ENCODE results near the gene EMC6.
"Not testable (repeated sequence)": the region's sequence is repeated elsewhere in the genome, so short reads cannot be mapped to it uniquely, and the experiment has no call there.

EMC6 gene

DNA sequence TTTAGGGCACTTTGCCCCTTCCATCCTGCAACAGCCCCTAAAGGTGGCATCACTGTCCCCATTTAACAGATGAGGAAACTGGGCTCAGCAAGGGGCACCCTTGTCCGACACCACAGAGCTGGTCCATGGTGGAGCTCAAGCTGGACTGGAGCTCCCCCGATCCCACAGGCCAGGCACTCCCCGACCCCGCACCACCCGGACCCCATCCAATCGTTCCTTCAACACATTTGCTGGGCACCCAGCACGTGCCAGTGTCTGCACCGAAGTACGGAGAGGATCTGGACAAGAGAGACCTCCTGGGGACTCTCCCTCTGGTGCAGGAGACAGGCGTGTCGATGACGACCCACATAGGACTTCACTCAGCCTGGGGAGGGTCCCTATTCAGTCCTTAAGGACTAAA lies 13.4 kb downstream of the EMC6 start:
- FAIRE-seq = no peak

DNA sequence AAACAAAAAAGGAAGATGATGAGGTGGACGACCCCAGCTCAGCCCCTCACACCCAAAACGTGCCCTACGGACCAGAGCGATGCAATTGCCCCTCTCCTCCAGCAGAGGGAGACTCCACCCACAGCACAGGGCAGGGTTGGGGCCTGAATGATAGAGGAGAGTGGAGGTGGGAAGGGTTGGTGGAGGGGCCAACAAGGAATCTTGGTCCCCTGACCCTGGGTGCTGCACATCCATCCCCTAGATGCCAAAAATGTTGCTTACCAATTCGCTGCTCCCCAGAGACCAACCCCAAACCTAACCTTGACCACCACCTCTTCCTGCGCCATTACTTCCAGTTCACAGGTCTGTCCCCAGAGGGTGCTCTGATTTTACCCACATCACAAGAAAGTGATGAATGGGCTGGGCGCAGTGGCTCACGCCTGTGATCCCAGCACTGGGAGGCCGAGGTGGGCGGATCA lies 14.5 kb downstream of the EMC6 start:
- FAIRE-seq = no peak

DNA sequence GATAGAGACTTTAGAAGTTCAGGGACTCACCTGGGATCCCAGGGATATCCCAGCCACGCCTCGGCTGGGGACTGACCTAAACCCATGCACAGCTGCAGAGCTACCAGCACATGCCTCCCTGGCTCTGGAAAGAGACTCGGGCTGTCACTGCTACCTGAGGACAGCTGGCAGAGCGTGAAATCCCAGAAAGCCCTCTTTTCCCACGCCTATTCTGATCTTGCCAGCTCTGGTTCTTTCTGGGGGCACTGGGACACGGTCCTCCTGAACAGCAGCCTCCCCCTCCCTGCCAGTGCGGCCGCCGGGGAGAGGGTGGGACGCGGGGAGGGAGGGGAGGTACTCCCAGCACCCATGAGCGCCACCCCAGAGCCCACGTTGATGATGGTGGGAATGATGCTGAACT lies 16.6 kb downstream of the EMC6 start:
- FAIRE-seq = no peak

DNA sequence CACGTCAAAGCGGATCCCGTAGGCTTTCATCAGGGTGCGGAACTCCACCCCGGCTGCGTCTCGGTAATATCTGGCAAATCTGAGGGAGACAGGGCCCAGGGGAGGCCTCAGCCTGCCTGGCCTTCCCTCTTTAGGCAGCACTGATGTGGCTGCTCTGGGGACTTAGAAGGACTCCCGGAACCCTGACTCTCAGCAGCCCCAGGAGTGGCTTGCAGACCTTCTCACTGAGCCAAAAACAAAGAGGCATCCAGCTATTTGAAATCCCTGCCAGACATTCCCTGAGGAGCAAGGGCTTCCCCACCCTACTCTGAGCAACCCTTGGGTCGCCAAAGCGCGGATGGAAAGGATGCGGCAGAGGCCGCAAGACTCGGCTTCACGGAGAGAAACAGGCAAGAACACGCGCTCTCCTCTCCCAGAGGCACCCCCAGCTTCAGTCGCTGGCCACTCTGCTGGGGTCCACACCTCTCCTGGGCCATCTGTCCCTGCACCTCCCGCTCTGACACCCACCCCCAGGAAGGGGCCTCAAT lies 19.5 kb downstream of the EMC6 start:
- no peak for FAIRE-seq

DNA sequence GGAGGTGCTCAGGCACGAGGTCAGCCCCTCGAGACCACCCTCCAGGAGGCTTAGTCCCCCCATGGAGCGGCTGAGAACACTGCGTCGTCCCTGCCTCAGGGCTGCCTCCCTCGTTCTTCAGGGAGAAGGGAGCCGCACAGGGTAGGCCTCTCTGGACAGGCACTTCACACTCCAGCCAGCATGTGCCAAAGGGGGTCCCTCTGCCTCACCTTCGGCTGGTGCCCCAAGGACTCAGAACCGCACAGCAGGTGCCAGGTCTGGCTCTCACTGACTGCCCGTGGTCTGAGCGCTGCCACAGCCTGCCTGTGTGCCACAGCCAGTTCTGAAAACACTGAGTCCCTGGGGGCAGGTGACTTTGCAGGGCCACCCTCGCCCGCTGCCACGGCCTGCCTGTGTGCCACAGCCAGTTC lies 20.2 kb downstream of the EMC6 start:
- no peak for FAIRE-seq

DNA sequence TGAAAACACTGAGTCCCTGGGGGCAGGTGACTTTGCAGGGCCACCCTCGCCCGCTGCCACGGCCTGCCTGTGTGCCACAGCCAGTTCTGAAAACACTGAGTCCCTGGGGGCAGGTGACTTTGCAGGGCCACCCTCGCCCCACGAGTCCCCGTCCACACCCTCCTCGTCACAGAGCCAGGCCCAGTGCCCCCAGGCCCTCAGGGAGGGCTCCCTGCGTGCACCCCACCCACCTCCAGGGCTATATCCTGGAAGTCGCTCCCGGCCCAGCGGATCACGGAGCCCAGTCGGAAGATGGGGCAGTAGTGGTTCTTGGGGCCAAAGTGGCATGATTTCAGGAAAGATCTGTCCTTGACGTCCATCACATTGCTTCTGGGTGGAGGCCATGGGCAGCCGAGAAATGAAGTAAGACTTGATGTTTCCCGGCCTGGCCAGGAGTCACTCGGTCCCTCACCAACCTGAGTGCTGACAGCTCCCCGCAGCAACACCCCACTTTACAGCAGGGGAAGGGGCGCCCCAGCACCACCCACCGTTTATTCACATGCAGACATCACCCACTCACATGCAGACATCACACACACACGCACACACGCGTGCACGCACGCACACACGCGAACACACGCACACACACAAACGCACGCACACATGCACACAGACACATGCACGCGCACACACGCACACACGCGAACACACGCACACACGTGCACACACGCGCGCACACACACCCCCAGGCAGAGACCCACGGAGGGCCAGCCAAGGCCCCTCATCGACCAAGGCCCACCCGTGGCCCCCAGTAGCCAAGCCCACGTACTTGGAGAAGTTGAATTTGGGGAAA lies 20.9 kb downstream of the EMC6 start:
- FAIRE-seq = no peak

DNA sequence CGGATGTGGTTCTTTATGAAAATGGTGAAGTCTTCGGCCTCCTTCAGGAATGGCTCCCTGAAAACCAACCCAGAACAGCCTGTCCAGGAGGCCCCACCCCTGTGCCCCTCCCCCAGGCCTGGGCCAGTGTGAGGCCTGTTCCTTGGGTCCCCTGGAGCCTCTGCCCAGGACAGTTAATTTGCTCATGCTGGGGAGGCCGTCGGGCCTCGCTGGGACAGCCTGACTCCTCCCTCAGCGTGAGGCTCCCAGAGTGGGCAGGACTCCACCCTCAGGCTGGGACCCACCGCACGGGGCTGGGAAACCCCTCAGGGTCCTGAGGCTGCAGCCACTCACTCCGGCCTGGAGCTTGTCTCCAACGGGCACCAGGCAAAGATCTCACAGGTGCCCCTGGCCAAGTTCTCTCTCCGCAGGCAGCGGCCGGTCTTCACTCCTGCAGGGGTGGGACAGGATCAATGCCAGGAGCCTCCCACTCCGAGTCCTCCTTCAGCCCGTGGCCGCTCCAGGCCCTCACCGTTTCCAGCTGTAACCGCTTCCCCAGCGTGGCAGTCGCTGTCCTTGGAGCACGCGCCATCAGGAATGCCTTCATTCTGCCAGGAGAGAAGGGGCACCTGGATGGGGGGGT lies 21.6 kb downstream of the EMC6 start:
- FAIRE-seq = no peak

DNA sequence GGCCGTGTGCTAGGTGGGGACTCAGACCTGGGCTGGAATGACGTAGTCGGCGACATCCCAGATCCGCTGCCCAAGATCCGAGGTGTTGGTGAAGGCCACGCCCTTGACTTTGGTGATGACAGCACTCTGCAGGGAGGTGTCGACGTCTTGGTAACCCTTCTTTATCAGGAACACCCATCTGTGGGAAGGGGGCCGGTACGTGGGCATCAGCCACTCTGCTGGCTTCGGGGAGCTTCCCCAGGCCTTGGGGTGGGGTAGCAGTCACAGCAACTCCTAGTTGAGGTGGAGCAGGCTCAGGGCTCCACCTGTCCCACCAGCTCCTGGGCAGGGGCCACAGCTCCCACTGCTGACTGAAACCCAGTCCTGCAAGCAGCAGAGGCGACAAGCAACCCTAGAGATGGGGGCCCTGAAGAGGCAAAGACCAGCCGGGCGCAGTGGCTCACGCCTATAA lies 23.0 kb downstream of the EMC6 start:
- FAIRE-seq = no peak

DNA sequence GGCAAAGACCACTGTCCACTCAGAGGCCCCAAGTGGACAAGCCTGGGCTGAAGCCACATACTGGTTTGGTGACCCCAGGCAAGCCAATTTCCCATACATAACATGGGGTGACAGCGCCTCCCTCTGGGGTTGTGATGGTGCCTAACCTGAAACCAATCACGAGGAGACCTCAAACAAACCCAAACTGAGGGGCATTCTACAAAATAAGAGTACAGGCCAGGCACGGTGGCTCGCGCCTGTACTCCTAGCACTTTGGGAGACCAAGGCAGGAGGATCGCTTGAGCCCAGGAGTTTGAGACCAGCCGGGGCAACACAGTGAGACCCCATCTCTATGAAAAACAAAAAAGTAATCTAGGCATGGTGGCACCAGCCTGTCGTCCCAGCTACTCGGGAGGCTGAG lies 23.7 kb downstream of the EMC6 start:
- no peak for FAIRE-seq

DNA sequence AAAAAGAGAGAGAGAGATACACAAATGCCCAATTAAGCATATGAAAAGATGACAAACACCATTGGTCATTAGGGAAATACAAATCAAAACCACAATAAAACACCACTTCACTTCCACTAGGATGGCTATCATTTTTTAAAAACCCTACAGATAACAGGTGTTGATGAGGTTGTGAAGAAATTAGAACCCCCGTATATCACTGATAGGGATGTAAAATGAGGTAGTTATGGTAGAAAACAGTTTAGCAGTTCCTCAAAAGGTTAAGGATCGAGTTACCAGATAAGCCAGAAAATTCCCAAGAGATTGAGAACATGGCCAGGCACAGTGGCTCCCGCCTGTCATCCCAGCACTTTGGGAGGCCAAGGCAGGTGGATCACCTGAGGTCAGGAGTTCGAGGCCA lies 24.5 kb downstream of the EMC6 start:
- FAIRE-seq = no peak

DNA sequence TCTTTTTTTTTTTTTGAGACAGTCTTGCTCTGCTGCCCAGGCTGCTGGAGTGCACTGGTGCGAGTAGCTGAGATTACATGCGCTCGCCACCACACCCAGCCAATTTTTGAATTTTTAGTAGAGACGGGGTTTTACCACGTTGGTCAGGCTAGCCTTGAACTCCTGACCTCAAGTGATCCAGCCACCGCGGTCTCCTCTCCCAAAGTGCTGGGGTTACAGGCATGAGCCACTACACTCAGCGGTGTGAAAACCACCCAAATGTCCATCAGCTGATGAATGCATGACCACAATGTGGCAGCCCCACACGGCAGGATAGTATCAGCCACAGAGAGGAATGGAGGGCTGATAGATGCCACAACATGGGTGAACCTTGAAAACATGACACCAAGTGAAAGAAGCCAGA lies 25.2 kb downstream of the EMC6 start:
- FAIRE-seq = no peak

DNA sequence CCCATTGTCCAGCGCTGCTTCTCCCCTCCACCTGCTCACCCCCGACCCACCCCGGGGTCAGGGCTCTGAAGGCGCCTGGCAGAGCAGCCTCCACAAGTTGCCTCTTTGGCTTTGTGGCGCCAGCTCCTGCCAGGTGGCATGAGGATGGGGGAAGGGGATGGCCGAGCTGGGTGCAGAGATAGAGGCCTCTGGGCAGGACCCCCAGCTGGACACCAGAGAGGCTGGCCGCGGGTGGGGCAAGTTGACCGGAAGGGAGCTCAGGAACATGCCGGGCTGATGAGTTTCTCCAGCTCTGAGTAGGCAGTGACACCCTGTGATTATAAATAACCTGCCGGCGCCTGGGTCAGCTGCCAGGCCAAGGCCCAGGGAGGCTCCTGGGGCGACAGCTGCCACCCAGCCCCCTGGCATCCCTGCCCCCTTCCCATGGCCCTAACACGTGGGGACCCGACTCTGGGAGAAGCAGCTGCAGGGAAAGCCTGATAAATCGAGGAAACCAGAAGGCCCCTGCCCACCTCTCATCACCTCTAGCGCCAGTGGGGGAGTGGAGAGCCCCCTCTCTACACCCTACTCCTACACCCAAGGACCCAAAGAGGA lies 26.6 kb downstream of the EMC6 start:
- no peak for FAIRE-seq

DNA sequence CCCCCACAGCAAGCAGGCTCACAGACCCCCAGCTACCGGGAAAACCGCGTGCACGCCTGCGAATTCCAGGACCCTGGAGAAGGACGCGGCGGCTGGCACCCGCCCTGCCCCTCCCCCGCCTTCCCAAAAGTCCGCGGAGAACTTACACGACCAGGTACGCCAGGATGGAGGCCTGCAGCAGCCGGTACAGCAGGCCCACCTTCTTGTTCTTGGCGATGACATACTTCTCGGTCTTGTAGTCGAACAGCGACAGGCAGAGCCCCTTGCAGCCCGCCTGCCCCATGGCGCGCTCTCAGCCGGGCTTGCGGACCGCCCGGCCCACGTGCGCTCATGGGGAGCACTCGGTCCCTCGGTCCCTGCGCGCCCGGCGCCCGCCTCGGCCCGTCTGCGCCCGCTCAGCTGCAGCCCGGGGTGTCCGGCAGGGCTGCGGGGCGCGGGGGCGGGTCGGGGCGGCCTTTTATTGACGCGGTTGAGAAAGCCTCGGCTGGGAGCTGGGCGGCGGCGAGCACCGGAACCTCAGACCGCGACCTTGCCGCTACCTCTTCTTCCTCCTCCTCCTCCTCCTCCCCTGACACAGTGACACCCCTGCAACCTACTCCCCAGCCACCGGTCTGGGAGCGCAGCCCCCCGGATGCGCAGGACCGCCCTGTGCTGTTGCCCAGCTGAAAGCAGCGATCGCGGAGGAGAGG lies 27.3 kb downstream of the EMC6 start, which contains the start of gene P2RX5:
Gene P2RX5 (minus strand): TSS at position 433 of the 689 bp plus-strand sequence. CDS start 150 bp downstream, at position 283.
- FAIRE-seq = no peak

DNA sequence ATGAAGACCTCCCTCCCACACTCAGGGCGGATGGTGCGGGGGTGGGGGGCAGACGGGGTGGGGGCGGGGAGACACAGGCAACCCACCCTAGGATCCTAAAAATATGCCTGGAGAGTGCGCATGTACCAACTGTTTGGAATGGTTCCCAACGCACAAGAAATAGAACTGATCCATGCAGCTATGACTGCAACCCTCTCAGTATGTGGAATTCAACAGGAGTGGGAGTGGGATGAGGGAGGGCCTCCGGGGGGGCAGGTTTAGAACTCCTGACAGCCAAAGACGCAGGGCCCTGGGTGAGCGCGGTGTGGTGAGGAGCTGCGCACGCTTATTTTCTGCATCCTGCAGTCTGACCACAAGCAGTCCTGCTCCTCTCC lies 28.5 kb downstream of the EMC6 start:
- no peak for FAIRE-seq

DNA sequence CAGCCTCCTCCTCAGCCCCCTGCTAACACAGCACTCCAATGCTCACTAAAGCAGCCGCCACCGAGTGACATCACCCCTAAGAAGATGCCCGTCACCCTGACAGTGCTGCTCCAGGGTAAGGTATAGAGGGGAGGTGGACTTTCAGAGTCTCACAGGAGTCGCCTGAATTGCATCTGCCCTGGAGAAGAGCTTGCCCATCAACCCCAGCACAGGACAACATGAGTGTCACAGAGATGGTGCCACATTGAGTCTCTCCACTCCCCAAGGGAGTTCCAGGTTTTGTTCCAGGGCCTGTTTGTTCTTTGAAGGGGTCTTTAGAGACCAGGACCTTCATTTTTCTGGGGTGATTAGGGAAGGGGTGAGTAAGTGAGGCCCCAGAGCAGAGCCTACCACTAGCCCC lies 29.5 kb downstream of the EMC6 start:
- no peak for FAIRE-seq

DNA sequence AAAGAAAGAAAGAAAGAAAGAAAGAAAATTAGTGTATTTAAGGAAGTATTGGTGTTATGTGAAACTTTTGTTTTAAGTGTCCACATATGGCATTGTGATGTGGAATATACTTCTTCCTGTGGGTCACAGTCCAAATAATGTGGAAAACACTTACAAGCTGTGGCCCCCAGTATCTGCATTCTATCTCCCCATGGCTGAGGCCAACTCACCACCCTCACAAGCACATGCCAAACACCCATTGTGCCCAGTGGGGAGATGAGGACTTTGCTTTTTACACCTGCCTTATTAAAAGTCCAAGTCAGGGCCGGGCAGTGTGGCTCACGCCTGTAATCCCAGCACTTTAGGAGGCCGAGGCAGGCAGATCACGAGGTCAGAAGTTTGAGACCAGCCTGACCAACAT lies 31.3 kb downstream of the EMC6 start:
- FAIRE-seq = no peak

DNA sequence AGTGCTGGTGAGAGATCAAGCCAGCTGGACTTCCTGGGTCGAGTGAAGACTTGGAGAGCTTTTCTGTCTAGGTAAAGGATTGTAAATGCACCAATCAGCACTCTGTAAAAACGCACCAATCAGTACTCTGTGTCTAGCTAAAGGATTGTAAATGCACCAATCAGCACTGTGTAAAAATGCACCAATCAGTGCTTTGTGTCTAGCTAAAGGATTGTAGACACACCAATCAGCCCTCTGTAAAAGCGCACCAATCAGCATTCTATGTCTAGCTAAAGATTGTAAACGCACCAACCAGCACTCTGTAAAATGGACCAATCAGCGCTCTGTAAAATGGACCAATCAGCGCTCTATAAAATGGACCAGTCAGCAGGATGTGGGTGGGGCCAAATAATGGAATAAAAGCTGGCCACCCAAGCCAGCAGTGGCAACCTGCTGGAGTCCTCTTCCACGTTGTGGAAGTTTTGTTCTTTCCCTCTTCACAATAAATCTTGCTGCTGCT lies 33.5 kb downstream of the EMC6 start:
- not testable (repeated sequence) for FAIRE-seq

DNA sequence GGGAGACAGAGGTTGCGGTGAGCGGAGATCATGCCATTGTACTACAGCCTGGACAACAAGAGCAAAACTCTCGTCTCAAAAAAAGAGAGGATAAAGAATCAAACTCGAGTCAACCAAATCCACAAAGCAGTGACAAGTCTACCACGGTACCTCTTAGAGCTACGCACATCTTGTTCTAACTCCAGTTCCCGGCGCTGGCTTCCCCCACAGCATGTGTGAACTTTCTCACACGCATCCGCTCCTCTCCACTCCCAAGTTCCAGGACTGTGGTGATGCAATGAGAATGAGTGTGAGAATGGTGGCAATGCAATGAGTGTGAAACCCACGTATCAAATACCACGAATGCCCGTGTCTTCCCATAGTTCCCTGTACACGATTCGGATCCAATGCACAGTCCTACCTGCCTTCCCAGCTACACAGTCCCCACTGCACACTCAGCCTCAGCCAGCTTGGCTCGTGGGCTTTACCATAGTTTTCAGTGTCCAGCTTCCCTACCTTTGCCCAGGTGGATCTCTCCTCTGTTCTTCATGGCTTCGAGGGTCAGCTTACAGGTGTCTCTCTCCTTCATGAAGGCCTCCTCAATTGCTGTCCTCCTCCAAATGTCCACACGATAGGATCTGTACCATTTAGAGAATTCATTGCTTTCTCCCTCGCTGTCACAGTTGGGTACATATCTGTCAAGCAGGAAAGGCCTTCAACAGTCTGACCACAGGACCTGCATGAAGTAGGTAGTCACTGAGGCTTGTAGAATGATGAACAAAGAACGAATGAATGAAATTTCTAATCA lies 36.5 kb downstream of the EMC6 start:
- FAIRE-seq = no peak

DNA sequence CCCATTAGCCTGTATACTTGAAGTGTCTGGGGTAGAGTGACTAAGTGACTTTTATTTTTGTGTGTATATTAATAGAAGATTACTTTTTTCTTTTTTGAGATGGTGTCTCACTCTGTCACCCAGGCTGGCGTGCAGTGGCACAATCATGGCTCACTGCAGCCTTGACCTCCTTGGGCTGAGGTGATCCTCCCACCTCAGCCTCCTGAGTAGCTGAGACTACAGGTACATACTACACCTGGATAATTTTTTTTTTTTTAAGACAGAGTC lies 37.0 kb downstream of the EMC6 start:
- not testable (repeated sequence) for FAIRE-seq

DNA sequence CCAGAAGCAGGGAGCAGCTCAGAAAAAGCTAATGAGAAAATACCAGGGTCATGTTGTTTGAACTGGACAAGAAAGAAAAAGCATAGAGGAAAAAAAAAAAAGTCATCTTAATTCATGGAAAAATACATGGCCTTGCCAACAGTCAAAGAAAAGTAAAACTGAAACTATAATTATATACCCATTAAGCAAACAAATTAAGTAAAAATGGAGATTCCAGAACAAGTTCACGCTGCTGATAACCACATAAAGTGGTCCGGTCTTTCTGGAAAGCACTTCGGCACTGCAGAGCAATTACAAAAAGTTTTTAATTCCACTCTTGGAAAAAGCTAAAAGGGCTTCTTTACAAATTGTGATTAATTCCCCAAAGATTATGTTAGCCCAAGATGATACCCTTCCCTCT lies 39.8 kb downstream of the EMC6 start:
- no peak for FAIRE-seq

DNA sequence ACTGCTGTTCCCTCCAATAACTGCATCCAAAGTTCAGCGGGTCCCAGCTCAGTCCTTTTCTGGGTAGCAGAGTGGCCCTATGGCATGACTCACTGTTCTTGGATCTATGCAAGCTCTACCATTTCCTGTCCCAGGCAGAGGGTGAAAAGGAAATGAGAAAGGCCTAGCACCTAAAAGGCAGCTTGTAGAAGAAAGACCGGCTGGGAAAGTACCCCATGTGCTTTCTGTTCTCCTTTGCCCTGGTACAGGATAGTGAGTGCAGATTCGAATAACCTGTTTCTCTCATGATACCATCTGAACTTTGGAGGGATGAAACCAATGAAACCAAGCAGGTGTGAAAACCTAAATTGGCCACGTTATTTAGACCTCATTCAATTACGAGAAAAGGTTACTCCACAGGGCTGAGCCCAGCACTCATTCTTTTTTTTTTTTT lies 42.4 kb downstream of the EMC6 start:
- no peak for FAIRE-seq

DNA sequence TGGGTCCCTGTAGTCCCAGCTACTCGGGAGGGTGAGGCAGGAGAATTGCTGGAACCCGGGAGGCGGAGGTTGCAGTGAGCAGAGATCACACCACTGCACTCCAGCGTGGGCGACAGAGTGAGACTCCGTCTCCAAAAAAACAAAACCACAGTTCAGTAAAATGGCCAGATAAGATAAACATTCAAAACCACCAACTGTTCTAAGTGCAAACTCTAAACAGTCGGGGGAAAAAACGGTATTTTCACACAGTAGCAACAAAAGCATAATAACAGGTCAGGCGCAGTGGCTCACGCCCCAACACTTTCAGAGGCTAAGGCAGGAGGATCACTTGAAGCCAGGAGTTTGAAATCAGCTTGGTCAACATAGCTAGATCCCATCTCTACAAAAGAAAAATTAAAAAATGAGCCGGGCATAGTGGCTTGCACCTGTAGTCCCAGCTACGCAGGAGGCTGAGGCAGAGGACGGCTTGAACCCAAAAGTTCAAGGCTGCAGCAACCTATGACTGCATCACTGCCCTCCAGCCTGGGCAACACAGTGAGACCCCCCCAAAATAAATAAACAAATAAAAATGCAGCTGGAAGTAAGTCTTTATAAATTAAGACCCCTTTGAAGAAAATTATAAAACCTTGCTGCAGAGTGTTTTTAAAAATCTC lies 44.3 kb downstream of the EMC6 start:
- no peak for FAIRE-seq
